HG03060 (cell line): Measurements from ENCODE around the gene MGST3.
"Not testable (repeated sequence)": the region's sequence is repeated elsewhere in the genome, so short reads cannot be mapped to it uniquely, and the experiment has no call there.

ENCODE experiments used
- ATAC-seq: cut with Tn5 transposase; IDR thresholded peaks from one replicate; pipeline ENCODE4 v1.9.1; 2021; ENCODE audit warnings: low read depth, moderate number of reproducible peaks; ENCODE audit not compliant: unreplicated experiment

The MGST3 gene

GRCh38 chr1:165648919-165649572, 18.0 kb downstream of the MGST3 start:
- no peak for ATAC-seq

DNA sequence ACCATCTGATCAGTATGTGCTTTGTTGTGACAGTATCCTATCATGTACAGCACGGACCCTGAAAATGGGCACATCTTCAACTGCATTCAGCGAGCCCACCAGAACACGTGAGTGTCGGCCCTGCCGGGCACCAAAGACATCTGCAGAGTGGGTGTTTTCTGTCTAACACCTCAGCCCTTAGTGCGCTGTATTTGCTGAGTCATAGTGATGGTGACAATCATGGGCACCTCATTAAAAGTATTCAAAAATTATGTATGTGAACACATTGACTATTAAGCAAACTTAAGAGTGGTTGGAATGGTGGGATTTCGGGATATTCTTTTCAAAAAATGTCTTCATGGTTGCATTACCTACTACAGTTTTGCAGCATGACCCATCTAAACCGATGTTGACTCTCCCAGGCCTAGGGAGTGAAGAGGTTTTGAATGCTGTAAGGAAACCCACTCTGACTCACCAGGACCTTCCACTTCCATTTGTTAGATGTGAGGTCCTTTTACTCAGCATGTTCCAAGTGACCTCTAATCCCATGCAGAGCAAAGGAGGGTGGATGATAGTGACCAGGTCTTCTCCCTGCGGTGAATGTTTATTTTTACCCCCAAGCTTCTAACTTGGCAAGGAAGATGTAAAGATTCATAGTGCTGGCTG, 20.1 kb downstream of the MGST3 start:
- no peak for ATAC-seq

DNA sequence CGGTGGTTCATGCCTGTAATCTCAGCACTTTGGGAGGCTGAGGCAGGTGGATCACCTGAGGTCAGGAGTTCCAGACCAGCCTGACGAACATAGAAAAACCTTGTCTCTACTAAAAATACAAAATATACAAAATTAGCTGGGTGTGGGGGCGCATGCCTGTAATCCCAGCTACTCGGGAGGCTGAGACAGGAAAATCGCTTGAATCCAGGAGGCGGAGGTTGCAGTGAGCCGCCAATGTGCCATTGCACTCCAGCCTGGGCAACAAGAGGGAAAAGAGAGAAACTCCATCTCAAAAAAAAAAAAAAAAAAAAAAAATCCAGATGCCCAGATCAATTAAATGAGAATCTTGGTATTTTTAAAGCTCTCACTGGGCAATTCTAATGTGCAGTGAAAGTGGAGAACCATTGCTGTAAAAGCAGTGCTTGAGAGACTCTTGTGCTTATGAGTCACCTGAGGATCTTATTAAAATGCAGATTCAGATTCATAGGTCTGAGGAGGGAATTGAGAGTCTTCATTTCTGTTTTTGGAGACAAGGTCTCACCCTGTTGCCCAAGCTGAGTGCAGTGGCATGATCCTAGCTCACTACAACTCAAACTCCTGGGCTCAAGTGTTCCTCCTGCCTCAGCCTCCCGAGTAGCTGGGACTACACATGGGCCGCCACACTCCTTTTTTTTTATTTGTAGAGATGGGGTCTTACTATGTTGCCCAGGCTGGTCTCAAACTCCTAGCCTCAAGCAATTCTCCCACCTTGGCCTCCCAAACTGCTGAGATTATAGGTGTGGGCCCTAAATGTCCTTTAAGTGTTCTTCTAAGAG, 27.9 kb downstream of the MGST3 start:
- not testable (repeated sequence) for ATAC-seq

DNA sequence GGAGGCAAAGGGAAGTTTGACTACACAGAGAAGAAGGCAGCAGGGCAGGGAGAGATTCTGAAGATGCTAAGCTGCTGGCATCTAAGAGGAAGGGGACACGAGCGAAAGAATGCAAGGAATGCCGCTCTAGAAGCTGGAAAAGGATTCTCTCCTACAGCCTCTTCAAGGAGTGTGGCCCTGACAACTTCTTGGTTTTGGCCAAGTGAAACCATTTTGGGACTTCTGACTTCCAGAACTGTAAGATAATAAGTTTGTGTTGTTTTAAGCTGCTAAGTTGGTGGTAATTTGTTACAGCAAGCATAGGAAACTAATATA, 28.5 kb downstream of the MGST3 start:
- no peak for ATAC-seq

DNA sequence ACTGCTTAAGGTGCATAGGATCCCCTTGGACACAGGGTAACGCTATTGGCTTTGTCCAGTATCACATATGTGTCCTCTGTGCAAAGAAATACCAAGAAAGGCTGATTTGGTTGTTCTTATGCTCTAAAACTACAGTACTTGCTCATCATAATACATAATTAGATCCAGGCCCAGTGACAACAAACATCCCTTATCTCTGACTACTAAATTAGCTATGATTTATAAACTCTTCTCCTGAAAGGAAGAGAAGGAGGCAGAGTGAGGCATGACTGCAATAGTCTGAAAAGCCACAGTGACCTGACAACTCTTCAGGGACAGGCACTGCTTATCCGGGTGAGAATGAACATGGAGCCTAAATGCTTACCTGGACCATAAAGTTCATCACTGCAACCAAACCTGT, 30.7 kb downstream of the MGST3 start:
- ATAC-seq, result no peak

GRCh38 chr1:165662186-165662585, 31.2 kb downstream of the MGST3 start:
- no peak for ATAC-seq

GRCh38 chr1:165666152-165666825, 35.3 kb downstream of the MGST3 start:
- ATAC-seq, result no peak

DNA sequence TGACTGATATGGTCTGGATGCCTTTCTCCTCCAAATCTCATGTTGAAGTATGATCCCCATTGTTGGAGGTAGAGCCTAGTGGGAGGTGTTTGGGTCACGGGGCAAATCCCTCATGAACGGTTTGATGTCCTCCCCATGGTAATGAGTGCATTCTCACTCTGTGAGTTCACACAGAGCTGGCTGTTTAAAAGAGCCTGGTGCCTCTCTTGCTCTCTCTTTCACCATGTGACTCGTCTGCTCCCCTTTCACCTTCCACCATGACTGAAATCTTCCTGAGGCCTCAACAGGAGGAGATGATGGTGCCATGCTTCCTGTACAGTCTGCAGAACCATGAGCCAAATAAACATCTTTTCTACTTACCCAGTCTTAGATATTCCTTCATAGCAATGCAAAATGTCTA, 37.1 kb downstream of the MGST3 start:
- no peak for ATAC-seq

GRCh38 chr1:165671526-165671925, 40.5 kb downstream of the MGST3 start:
- ATAC-seq, result no peak

- ATAC-seq, result no peak
Measured at GRCh38 chr1:165674599-165674998, 43.6 kb downstream of the MGST3 start.

DNA sequence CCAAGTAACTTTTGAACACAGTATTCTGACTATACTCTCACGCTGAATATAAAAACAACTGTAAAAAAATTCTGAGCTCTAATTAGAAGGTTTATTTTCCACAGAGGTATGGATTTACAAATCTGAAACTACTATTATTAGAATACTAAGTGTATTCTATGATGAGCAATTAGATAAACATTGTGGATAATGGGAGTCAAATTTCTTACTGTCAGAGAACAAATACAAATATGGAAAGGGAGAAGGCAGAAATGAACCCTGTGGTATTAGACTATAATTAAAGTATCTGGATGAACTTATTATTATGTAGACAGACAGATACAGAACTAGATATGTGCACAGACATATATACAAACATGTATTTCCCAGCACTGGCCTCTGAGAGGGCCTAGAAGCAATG, 44.8 kb downstream of the MGST3 start:
- ATAC-seq, result no peak

DNA sequence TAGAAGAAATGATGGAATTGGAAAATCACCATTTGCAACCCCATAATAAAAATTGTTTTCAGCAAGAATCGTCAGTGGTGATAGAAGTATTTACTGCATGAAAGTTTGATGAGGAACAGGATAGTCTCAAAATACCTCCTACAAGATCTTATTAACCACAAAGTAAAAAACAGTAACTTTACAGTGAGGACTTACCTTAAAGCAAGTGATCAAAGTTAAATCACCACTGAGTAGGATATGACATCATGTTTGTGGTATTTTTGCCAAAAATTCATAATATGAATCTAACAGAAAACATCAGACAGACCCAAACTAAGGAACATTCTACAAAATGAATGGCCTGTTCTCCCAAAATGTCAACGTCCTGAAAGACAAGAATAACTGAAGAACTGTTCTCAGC, 47.5 kb downstream of the MGST3 start:
- no peak for ATAC-seq

- no peak for ATAC-seq
Measured at GRCh38 chr1:165679282-165680036, 48.4 kb downstream of the MGST3 start.

- ATAC-seq, result no peak
Measured at GRCh38 chr1:165680303-165680702, 49.3 kb downstream of the MGST3 start.

DNA sequence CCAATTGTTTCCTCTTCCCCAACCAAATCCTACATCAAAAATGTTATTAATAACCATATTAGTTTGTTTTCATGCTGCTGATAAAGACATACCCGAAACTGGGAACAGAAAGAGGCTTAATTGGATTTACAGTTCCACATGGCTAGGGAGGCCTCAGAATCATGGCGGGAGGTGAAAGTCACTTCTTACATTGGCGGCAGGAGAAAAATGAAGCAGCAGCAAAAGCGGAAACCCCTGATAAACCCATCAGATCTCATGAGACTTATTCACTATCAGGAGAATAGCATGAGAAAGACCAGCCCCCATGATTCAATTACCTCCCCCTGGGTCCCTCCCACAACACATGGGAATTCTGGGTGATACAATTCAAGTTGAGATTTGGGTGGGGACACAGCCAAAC, 49.7 kb downstream of the MGST3 start:
- not testable (repeated sequence) for ATAC-seq

- ATAC-seq, result no peak
Measured at GRCh38 chr1:165683848-165684485, 52.9 kb downstream of the MGST3 start.

GRCh38 chr1:165686121-165686970, 55.3 kb downstream of the MGST3 start:
- peak; percentile 79 for ATAC-seq

DNA sequence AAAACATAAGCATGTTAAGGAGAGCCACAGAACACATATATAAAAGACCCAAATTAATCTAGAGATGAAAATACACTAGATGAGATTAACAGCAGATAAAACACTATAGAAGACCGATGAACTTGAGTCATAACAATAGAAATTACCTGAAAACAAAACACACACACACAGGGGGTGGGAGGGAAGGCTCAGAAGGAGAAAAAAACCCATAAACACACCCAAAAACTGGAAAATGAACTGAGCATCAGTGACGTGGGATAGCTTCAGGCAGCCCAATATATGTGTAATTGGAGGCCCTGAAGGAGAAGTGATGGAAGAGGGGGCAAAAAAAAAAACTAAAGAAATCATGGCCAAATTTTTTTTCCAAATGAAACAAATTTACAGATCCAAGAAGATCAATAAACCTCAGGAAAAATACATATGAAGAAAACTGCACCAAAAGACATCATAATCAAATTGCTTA, 56.0 kb downstream of the MGST3 start:
- no peak for ATAC-seq

GRCh38 chr1:165688046-165688445, 57.0 kb downstream of the MGST3 start:
- no peak for ATAC-seq
